Measurements from ENCODE around the gene COL5A1.

GRCh38 chr9:134630861-134631260 is 10.7 kb upstream of the COL5A1 start:
- TF ChIP-seq CTCF (IDR thresholded peaks at IDR 0.05) (no peak), POLR2A (IDR thresholded peaks at IDR 0.05) (no peak)

Measured in heart left ventricle (tissue), 13 donors.